ENCODE results near the gene MYO9B. TPM values are rescaled to one million over a fixed set of nuclear protein-coding genes. Genes with fewer than 3 reads are reported as not detected.

MYO9B gene
- total and polyA plus RNA-seq, 2 of the 13 experiments (the other 11 are each of a cell fraction or from before 2014, with no cell fraction given): 18.0 to 18.3 TPM

- TF ChIP-seq STAT6 (CRISPR knock-in tag; IDR thresholded peaks at IDR 0.05; ENCODE audit: borderline replicate concordance) (no peak), MATR3 (CRISPR knock-in tag; IDR thresholded peaks at IDR 0.05) (no peak), HOXA3 (CRISPR knock-in tag; IDR thresholded peaks at IDR 0.05) (peak; percentile 69), PLSCR1 (CRISPR knock-in tag; IDR thresholded peaks at IDR 0.05; ENCODE audit: borderline replicate concordance) (no peak), CTCF (CRISPR knock-in tag; IDR thresholded peaks at IDR 0.05) (0 out of 2 replicates have a peak, but pooled peaks have one; percentile 15), ZBTB4 (CRISPR knock-in tag; IDR thresholded peaks at IDR 0.05; ENCODE audit: borderline replicate concordance) (peak; percentile 98; the same call in 1 of the 2 replicates), CHD4 (IDR thresholded peaks at IDR 0.05; ENCODE audit: borderline replicate concordance, low read length) (no peak), ZBTB25 (CRISPR knock-in tag; IDR thresholded peaks at IDR 0.05) (no peak), PRDM10 (CRISPR knock-in tag; IDR thresholded peaks at IDR 0.05; ENCODE audit: low read depth) (no peak), BHLHE40 (IDR thresholded peaks at IDR 0.05; ENCODE audit: low read length) (no peak), HDAC2 (CRISPR knock-in tag; IDR thresholded peaks at IDR 0.05) (peak; percentile 50; the same call in 1 of the 2 replicates), ZNF784 (CRISPR knock-in tag; IDR thresholded peaks at IDR 0.05; ENCODE audit: borderline replicate concordance) (no peak), ZNF331 (CRISPR knock-in tag; IDR thresholded peaks at IDR 0.05) (no peak)
These were observed 125.0 kb downstream of the MYO9B start (continued) for GRCh38 chr19:17200408-17201079.
